Suprapubic skin (tissue), 4 donors: ENCODE results near the gene RYR3.

Experiments used
- EP300 ChIP-seq: sonication (generic); formaldehyde crosslinking; IDR thresholded peaks from one replicate; pipeline ENCODE4 v1.6.1; 2017; ENCODE audit warnings: antibody characterized with exemption
- POLR2A ChIP-seq, 2 donors: fragments of 450-650 bp; IDR thresholded peaks; one replicate each; pipeline ENCODE4 v1.6.1; 2017; ENCODE audit warnings: antibody characterized with exemption in 2 of 2, mild to moderate bottlenecking in 2 of 2, moderate library complexity in 2 of 2
- POLR2AphosphoS5 ChIP-seq, 3 donors: sonication (generic); formaldehyde crosslinking; IDR thresholded peaks; one replicate each; pipeline ENCODE4 v1.6.1; 2017; ENCODE audit warnings: antibody characterized with exemption in 3 of 3
- TF ChIP-seq, protein P1 (sequence below), 2 donors: fragments of 200-600 bp in 1 of 2; fragments of 450-650 bp in 1 of 2; sonication (generic) in 1 of 2; IDR thresholded peaks; one replicate each; pipeline ENCODE4 v1.5.1; 2016 to 2019; ENCODE audit warnings: antibody characterized with exemption in 2 of 2, mild to moderate bottlenecking in 1 of 2, moderate library complexity in 1 of 2

DNA sequence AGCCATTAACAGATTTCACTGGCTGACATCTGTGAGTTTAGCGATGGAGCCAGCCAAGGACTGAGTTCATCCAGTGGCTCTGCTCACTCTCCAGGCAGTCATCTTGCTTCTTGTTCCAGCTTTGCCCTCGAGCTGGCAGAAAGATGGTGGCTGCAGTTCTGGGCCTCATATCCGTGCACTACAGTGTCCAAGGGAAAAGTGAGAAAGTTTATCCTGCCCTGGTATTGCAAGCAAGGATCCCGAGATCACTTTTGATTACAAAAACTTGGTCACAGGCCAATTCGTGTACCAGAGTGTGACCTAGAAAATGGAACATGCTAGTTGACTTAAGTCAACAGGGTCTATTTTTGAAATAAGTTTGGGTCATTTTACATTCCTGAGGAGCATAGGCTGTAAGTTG lies 369.6 kb downstream of the RYR3 start:
- TF ChIP-seq, protein P1, sequence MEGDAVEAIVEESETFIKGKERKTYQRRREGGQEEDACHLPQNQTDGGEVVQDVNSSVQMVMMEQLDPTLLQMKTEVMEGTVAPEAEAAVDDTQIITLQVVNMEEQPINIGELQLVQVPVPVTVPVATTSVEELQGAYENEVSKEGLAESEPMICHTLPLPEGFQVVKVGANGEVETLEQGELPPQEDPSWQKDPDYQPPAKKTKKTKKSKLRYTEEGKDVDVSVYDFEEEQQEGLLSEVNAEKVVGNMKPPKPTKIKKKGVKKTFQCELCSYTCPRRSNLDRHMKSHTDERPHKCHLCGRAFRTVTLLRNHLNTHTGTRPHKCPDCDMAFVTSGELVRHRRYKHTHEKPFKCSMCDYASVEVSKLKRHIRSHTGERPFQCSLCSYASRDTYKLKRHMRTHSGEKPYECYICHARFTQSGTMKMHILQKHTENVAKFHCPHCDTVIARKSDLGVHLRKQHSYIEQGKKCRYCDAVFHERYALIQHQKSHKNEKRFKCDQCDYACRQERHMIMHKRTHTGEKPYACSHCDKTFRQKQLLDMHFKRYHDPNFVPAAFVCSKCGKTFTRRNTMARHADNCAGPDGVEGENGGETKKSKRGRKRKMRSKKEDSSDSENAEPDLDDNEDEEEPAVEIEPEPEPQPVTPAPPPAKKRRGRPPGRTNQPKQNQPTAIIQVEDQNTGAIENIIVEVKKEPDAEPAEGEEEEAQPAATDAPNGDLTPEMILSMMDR (IDR thresholded peaks at IDR 0.05) = no peak
- TF ChIP-seq POLR2A (IDR thresholded peaks at IDR 0.05) (no peak), POLR2AphosphoS5 (IDR thresholded peaks at IDR 0.05) (no peak), EP300 (no peak)
